Stimulated activated CD8-positive, alpha-beta memory T cell treated with anti-CD3 and anti-CD28 coated beads, Interleukin-4, amount 100 ng/mL, for 24 hours (primary cell): ENCODE data around the gene C16orf87.
A peak's percentile ranks its signal among the peaks of the same experiment; 100 is the strongest.
"Not testable (repeated sequence)": the region's sequence is repeated elsewhere in the genome, so short reads cannot be mapped to it uniquely, and the experiment has no call there.

ENCODE experiments used
- DNase-seq: peaks from one replicate; pipeline ENCODE4 v3.0.0-alpha.2; 2020; ENCODE audit warnings: low read depth

C16orf87 gene, protein sequence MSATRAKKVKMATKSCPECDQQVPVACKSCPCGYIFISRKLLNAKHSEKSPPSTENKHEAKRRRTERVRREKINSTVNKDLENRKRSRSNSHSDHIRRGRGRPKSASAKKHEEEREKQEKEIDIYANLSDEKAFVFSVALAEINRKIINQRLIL

GRCh38 chr16:46830902-46831647, at the start of gene C16orf87:
Gene C16orf87, minus strand, starts transcription at chr16:46831180. Its CDS starts 31 bp downstream, at chr16:46831149.
- peak; percentile 85 for DNase-seq

GRCh38 chr16:46875243-46875642, 44.3 kb upstream of the C16orf87 start:
- no peak for DNase-seq

DNA sequence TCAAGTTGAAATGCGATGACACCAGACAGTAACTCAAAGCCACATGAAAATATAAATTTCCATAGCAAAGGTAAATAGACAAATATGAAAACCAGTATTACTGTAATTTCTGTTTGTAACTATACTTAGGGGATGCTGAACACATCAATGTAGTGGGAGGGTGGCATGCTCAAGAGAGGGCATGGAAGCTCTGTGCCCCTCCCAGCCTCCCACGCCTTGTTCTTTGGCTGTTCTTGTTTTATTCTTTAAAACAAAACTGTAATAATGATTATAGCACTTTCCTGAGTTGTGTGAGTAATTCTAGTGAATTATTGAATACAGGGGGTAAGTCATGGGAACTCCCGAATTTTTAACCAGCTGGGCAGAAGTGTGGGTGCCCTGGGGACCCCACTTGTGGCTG, 42.2 kb upstream of the C16orf87 start:
- no peak for DNase-seq

GRCh38 chr16:46871597-46871996, 40.6 kb upstream of the C16orf87 start:
- DNase-seq, result no peak

GRCh38 chr16:46868891-46869290, 37.9 kb upstream of the C16orf87 start:
- not testable (repeated sequence) for DNase-seq

DNA sequence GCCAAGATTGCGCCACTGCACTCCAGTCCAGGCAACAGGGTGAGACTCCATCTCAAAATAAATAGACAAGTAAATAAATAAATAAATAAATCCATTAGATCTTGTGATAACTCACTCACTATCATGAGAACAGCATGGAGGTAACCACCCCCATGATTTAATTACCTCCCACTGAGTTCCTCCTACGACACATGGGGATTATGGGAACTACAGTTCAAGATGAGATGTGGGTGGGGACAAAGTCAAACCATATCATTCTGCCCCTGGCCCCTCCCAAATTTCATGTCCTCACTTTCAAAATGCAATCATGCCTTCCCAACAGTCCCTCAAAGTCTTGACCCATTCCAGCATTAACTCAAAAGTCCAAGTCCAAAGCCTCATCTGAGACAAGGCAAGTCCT, 36.5 kb upstream of the C16orf87 start:
- DNase-seq, result not testable (repeated sequence)

DNA sequence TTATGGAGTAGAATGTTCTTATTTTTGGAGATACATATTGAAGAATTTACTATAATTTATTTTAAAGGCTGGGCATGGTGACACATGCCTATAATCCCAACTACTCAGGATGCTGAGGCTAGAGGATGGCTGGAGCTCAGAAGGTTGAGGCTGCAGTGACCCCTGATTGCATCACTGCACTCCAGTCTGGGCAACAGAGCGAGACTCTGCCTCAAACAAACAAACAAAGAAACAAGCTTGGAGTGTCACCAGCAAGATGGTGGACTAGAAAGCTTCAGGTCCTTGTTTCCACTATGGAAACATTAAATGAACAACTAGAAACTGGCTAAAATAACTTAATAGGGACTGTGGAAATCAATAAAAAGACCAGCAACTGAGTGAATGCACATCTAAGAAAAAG, 35.3 kb upstream of the C16orf87 start:
- no peak for DNase-seq

- no peak for DNase-seq
Measured at GRCh38 chr16:46862555-46863447, 31.8 kb upstream of the C16orf87 start.

GRCh38 chr16:46859719-46860152, 28.8 kb upstream of the C16orf87 start:
- no peak for DNase-seq

DNA sequence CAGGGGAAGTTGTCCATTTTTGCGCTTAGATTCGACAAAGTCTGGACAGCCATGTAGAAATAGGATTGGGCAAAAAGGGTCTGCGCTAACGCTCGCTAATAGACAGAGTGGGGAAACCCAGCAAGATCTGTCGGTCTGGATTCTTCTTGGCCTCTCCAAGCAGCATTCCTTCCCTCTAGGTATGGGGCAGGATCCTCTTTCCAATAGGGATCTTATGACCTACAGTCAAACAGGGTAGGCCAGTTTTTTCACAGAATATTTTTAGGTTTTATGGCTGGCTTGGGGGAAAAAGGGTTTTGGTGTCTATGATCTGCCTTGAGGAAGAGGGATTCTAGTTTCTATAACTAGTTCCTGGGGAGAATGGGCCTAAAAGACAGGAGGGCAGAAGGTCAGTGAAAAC, 27.2 kb upstream of the C16orf87 start:
- no peak for DNase-seq

- DNase-seq, result no peak
Measured at GRCh38 chr16:46857368-46857945, 26.5 kb upstream of the C16orf87 start.

DNA sequence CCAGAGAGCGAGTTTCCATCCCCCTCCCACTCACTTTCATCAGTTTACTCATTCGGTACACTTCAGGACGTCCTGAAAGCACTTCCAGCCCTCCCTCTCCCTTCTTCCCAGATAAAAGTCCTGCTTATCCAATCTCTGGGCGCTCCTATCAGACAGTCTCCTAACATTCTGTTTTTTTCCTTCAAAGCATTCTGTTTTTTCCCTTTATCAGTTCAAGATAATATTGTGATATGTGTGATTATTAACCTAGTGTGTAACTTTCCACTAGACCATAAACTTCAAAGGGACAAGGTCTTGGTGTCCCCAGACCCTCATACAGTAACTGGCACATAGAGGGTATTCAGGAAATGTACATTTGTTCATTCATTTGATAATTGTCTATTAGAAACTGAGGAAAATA, 24.4 kb upstream of the C16orf87 start:
- no peak for DNase-seq

DNA sequence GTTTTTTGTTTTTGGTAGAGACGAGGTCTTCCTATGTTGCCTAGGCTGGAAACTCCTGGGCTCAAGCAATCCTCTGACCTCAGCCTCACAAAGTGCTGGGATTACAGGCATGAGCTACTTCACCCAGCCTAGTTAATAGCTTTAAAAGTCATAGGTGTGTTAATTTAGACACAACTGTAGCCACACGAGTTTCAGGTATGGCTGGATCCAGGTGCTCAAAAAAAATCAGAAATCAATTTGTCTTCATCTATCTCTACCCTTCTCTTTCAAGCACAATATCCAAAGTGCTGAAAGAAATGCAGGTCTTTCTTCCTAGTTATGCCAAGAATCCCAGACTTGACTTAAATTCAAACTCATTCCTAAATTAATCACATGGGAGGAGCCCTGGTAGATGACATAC, 23.9 kb upstream of the C16orf87 start:
- no peak for DNase-seq

- DNase-seq, result peak; percentile 49
Measured at GRCh38 chr16:46853713-46854443, 22.9 kb upstream of the C16orf87 start.

GRCh38 chr16:46852130-46852529, 21.1 kb upstream of the C16orf87 start:
- no peak for DNase-seq

DNA sequence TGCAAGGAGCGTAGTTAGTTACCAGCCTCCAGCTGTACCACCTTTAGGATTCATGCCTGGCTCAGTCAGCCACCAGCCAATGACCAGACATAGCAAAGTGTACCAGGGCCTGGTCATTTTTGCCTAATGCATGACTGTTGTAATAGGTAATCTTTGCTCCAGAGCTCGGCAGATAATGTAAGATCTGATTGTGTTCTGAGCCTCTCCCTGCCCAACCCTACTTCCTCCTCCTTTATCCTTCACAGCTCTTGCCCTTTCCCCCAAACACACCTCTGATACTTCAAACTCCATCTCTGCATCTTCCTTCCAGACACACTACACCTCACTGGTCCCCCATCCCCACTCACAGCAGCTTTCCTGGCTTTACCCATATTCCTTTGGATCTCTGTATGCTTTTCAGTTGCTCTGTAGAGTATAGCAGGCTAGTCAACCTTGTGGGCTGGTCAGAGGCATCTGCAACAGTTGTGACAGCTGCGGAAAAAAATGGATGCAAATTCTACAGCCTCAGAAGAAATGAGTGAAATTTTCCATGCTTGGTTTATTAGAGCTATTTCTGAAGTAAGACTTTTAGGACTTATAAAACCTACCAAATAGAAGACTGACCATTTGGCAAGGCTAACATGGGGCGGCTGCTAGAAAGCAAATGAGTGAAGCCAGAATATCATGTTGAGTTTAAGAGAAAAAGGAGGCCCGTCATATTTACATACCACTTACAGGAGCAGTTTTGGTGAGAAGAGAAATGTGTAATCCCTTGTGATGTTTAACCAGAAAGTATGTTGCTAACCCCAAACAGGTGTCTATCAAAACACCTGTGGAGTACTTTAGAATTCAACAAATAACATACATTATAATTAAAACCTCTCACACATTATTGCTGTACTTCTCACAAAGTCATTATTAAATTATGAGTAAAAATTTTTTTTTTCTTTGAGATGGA, 19.9 kb upstream of the C16orf87 start:
- no peak for DNase-seq

DNA sequence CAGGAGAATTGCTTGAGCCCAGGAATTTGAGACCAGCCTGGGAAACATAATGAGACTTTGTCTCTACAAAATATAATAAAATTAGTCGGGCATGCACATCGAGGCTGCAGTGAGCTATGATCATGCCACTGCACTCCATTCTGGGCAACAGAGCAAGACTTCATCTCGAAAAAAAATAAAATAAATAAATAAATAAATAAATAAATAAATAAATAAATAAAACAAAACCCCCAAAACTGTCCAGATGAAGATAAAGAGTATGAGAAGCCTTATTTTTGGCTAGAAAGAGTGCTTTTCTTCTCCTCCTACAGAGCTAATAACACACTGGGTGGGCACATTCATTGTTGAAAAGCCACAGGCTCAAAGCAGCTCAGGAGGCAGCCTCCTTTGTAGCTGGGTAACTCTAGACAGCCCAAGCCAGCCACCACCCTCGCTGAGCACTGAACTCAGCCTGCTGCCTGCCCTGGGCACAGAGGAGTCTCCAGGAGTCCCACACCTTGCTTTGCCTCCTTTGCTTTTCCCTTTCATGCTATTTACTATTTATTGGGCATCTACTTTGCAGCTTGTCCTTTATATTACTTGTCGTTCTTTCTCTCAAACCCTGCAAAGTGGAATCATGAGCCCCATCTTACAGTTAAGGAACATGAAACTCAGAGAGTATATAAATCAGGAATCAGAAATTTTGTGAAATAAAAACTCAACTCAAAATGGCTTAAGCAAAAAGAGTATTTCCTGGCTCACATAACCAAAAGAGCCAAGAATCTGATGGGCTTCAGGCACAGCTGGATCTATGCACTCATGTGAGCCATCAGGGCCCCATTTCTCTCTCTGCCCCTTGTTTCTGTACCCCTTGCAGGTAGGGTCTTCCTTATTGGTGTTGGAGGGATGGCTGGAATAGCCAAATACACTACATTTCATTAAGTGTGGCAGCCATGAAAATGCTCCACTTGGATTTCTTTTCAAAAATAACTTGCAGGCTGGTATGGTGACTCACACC, 18.1 kb upstream of the C16orf87 start:
- no peak for DNase-seq

- no peak for DNase-seq
Measured at GRCh38 chr16:46845952-46846351, 15.0 kb upstream of the C16orf87 start.

- DNase-seq, result no peak
Measured at GRCh38 chr16:46844771-46845170, 13.8 kb upstream of the C16orf87 start.
